Activated naive CD4-positive, alpha-beta T cell treated with anti-CD3 and anti-CD28 coated beads for 36 hours (primary cell): Measurements from ENCODE around the gene SMAD6. TPM values are rescaled to one million over a fixed set of nuclear protein-coding genes. Genes with fewer than 3 reads are reported as not detected.

Experiments
- CTCF ChIA-PET: fragments of 350-600 bp; sonication (Branson Sonifier 250); formaldehyde crosslinking; loops from one replicate; lab custom pipeline; 2021; ENCODE audit warnings: antibody characterized with exemption; lab: Charles Lee
- DNase-seq: peaks from one replicate; pipeline ENCODE4 v3.0.0-alpha.2; 2020
- H3K27ac Mint-ChIP-seq: one replicate; pipeline ENCODE4 v1.8.0; 2021; ENCODE audit warnings: mild to moderate bottlenecking, mixed read lengths
- H3K27me3 Mint-ChIP-seq: one replicate; pipeline ENCODE4 v1.8.0; 2021; ENCODE audit warnings: low read depth, mixed read lengths
- H3K36me3 Mint-ChIP-seq: one replicate; pipeline ENCODE4 v1.8.0; 2021; ENCODE audit warnings: low read depth, mixed read lengths
- H3K4me1 Mint-ChIP-seq: one replicate; pipeline ENCODE4 v1.8.0; 2021; ENCODE audit warnings: low read depth, mixed read lengths
- H3K4me3 Mint-ChIP-seq: one replicate; pipeline ENCODE4 v1.8.0; 2021; ENCODE audit warnings: mild to moderate bottlenecking, moderate library complexity, mixed read lengths
- H3K9me3 Mint-ChIP-seq: one replicate; pipeline ENCODE4 v1.8.0; 2021; ENCODE audit warnings: mixed read lengths
- intact Hi-C: fragments of 100-400 bp; cut with micrococcal nuclease; formaldehyde crosslinking; loops from one replicate; pipeline ENCODE4 v1.15.1; 2023
- total RNA-seq, 2 experiments: library from RNA; stranded (reverse); gene quantifications; one replicate each; pipeline ENCODE4 v1.2.3, GENCODE V29; 2021

SMAD6 gene
- total RNA-seq, 2 experiments from 2014 or later = 0.05 TPM; not detected in 1

DNA sequence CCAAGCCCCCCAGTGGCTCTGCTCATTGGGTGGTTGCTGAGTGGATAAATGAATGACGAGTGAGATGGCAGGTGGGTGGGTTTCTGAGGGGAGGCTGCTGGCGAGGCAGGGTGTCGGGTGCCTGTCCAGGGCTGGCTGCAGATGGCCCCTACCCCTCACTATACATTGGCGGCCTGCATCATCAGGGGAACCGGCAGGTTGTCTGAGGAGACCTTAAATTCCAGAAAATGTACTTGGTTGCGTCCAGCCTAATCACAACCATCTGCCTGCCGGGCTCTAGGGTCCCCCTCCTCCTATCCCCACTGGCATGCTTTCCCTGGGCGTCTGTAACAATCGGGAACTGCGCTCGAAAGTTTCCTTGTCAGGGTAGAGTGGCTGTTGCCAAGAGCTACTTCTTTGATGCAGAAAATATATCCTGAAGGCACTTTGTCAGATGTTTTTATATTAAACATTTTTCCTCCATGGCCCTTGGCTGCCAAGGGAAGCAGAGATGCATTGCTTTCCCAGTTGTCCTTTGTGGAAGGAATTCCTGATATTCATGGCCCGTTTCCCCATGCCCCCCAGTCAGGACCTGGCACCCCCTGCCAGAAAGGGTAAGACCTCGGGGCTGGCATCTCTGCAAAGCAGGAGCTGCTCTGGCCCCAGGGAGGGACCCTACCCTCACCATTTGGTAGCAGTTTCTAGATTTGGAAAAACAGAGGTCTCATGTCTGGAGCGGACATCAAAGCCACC lies 22.9 kb downstream of the SMAD6 start:
- H3K27ac Mint-ChIP-seq = no peak overlapping the region
- peaks cover 15% of the 10 kb centered on the region for H3K4me1 Mint-ChIP-seq
- CTCF ChIA-PET = no interaction called here
- H3K4me3 Mint-ChIP-seq = no peak overlapping the region
- H3K9me3 Mint-ChIP-seq = no peaks in the 10 kb centered on the region
- intact Hi-C loops = no loop called here
- DNase-seq = no peak
- H3K36me3 Mint-ChIP-seq = no peaks in the 10 kb centered on the region
- H3K27me3 Mint-ChIP-seq = no peaks in the 10 kb centered on the region

DNA sequence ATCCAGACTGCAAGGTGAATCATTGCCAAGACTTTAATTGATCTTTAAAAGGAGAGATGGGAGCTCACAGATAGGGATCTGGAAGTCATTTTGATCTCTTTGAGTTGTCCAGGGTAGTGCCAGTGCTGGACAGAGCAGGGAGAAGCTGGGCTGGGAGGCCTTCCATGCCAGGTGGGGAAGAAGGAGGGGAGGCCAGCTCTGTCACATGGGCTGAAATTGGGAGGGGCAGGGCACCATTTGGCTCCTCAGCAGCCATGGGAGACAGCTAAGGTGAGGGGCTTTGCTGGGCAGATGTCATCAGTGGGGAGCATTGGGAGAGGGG lies 23.4 kb downstream of the SMAD6 start:
- no peak overlapping the region for H3K27ac Mint-ChIP-seq
- intact Hi-C loops = no loop called here
- CTCF ChIA-PET = no interaction called here
- H3K36me3 Mint-ChIP-seq = no peaks in the 10 kb centered on the region
- H3K4me1 Mint-ChIP-seq = peaks cover 11% of the 10 kb centered on the region
- no peak overlapping the region for H3K4me3 Mint-ChIP-seq
- DNase-seq = no peak
- H3K27me3 Mint-ChIP-seq = no peaks in the 10 kb centered on the region
- H3K9me3 Mint-ChIP-seq = no peaks in the 10 kb centered on the region

DNA sequence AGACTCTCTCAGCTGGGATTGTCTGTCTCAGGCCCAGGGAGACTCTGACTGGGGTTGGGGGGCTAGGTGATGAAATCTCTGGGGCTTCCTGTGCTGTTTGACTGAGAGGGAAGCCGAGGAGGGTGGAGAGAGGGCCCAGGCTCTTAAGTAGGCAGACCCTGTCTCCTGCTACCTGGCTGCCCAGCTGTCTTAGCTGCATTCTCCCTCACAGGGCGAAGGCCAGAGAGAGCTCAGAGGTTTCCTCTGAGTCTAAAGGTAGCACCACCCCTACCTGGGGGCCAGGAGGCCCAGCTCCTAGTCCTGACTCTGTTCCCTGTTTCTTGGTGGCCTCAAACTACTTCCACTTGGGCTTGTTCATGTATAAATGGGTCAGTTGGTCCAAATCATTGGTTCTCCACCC lies 24.4 kb downstream of the SMAD6 start:
- peaks cover 2% of the 10 kb centered on the region for H3K4me1 Mint-ChIP-seq
- no peak overlapping the region for H3K4me3 Mint-ChIP-seq
- H3K9me3 Mint-ChIP-seq = no peaks in the 10 kb centered on the region
- no peaks in the 10 kb centered on the region for H3K36me3 Mint-ChIP-seq
- H3K27me3 Mint-ChIP-seq = no peaks in the 10 kb centered on the region
- H3K27ac Mint-ChIP-seq = no peak overlapping the region
- CTCF ChIA-PET = no interaction called here
- DNase-seq = no peak
- intact Hi-C loops = no loop called here

DNA sequence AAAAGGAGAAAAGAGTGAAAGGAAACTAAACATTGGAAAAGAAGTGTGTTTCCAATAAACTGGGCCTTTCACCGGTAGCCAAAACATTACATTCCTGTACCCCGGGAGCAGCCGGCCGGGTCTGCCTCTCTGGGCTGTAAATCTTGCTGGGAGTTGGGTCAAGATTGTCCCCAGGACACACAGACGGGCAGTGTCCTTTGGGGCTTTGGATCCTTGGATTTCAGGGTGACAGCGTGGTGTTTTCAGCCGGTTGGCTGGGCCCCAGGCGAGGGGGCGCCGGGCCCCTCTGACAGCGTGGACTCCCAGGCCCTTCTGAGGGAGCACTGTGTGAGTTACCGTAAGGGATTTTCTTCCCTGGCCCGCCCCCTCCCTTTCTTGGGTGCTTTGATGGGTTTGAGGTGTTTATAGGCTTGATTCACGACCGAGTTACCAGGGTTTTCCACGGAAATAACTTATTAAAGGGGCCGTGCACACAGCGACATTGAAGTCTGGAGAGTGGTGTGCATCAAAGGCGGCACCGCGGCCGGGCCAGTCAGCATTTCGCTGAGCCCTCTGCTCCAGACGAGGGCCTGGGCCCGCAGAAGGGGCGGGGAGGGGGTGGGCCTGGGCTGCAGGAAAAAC lies 27.4 kb downstream of the SMAD6 start:
- Mint-ChIP-seq H3K27ac (no peak overlapping the region), H3K9me3 (no peaks in the 10 kb centered on the region), H3K4me1 (no peaks in the 10 kb centered on the region), H3K36me3 (no peaks in the 10 kb centered on the region), H3K27me3 (no peaks in the 10 kb centered on the region), H3K4me3 (no peak overlapping the region)
- CTCF ChIA-PET = no interaction called here
- intact Hi-C loops = no loop called here
- no peak for DNase-seq

DNA sequence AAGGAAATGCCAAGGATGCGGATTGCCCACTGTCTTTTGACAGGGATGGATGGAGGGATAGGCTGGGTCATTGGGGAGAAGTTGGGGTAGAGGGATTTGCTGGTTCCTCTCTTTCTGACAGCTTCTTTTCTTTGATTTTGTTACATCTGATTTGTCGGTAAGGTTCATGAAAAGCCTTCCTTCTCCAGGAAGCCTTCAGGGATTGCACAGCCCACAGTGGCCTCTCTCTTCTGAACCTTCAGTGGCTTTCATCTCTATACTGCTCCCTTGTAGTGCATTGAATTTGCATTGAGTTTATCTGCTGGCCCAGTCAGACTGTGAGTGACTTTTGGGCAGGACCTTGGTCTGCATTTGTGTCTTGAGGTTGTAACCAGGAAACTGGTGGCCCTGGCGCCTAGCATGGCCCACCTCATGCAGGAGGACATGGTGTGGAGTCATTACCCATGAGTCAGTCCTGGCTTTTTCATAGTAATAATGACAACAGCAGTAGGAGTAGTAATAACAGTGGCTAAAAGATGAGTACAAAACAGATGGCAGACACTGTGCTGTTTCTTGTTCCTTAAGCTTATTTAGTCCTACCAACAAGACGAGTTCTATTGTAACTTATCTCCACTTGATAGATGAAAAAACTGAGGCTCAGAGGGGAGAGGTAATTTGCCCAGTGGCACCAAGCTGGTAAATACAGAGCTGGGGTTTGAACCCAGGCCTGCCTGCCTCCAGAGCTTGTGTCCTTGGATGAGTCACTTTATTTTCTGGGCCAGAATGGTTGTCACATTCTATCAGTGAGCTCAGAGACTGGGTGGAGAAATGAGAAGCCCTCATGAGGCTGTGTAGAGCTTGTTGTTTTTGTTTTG lies 28.4 kb downstream of the SMAD6 start:
- H3K4me1 Mint-ChIP-seq = no peaks in the 10 kb centered on the region
- no peaks in the 10 kb centered on the region for H3K9me3 Mint-ChIP-seq
- H3K27ac Mint-ChIP-seq = no peak overlapping the region
- no peaks in the 10 kb centered on the region for H3K36me3 Mint-ChIP-seq
- no peaks in the 10 kb centered on the region for H3K27me3 Mint-ChIP-seq
- CTCF ChIA-PET = no interaction called here
- no peak overlapping the region for H3K4me3 Mint-ChIP-seq
- intact Hi-C loops = no loop called here
- DNase-seq = no peak

DNA sequence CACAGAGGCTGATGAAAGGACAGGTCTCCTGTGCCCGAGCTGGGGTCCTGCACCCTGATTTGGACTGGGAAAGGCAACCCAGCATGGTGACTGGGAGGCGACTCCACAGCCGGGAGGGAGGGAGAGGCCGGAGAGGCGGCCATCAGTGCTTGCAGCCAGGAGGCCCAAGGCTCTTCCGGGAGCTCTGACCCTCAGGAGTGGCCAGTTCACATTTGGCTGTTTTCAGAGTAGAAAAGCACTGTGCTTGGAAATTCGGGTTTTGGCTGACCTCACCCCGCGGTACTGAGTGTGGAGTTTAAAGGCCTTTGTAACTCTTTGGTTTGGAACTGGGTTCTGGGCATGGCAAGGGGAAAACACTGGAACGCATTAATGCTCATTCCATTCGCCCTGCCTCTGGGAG lies 31.9 kb downstream of the SMAD6 start:
- Mint-ChIP-seq H3K4me3 (no peak overlapping the region), H3K36me3 (no peaks in the 10 kb centered on the region), H3K9me3 (no peaks in the 10 kb centered on the region), H3K27me3 (no peaks in the 10 kb centered on the region), H3K27ac (no peak overlapping the region), H3K4me1 (no peaks in the 10 kb centered on the region)
- intact Hi-C loops = no loop called here
- CTCF ChIA-PET = no interaction called here
- DNase-seq = no peak

DNA sequence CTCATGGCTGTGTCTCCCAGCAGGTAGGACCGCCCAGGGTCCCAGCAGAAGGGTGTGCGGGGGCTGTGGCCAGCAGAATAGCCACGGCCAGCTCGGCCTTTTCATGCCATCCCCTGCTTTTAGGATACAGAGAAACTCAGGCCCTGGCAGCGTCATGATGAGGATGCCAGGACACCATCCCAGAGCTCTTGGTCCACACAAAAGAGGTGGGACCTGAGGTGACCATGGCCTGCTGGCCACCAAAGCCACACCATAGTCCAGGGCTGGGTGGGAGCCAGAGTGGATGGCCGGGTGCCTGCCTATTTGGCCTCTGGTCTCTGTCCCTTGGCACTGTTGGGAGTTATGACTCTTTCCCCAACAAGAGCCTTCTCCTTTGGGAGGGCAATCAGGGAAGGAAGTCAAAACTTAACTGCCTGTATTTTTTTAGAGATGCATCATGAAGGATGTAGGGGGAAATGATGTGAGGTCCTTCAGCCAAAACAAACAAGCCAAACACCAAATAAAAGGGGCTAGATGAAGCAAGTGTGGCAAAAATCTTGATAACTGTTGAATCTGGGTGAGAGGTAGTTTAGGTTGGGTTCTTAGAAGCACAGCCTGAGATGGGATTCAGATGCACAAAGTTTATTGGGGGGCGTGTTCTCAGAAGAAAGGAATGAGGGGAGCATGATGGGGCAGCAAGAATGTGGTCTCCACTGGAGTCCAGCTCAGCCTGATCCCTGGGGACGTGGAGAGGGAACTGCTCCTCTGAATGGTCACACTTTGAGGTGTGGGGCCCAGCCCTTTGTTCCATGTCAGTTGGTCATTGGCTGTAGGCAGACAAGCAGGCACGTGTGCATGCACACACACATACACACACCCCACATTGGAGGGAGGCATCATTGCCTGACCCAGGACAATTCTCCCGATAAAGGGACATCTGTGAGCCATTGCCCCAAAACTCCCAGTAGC lies 33.2 kb downstream of the SMAD6 start:
- H3K4me1 Mint-ChIP-seq = no peaks in the 10 kb centered on the region
- H3K4me3 Mint-ChIP-seq = no peak overlapping the region
- H3K9me3 Mint-ChIP-seq = no peaks in the 10 kb centered on the region
- no peaks in the 10 kb centered on the region for H3K27me3 Mint-ChIP-seq
- H3K27ac Mint-ChIP-seq = no peak overlapping the region
- intact Hi-C loops = no loop called here
- CTCF ChIA-PET = no interaction called here
- no peak for DNase-seq
- no peaks in the 10 kb centered on the region for H3K36me3 Mint-ChIP-seq

DNA sequence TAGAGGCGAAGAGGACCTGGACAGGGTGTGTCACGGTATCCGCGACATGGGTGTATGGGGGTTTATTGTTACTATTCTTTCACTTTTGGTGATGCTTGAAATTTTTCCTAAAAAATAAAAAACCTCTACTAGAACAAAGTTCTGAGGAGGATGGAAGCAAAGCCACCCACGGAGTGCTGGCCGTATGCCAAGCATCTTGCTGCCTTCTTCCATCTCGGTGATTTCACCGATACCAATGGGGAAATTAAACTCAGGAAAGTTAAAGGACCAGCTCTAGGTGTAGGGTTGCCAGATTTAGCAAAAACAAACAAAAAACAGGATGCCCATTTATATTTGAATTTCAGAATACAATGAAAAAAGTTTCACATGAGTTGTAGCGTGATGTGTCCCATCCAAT lies 33.9 kb downstream of the SMAD6 start:
- H3K36me3 Mint-ChIP-seq = no peaks in the 10 kb centered on the region
- no peaks in the 10 kb centered on the region for H3K9me3 Mint-ChIP-seq
- no peak for DNase-seq
- no peak overlapping the region for H3K27ac Mint-ChIP-seq
- H3K4me1 Mint-ChIP-seq = no peaks in the 10 kb centered on the region
- intact Hi-C loops = no loop called here
- CTCF ChIA-PET = no interaction called here
- H3K4me3 Mint-ChIP-seq = no peak overlapping the region
- H3K27me3 Mint-ChIP-seq = no peaks in the 10 kb centered on the region

DNA sequence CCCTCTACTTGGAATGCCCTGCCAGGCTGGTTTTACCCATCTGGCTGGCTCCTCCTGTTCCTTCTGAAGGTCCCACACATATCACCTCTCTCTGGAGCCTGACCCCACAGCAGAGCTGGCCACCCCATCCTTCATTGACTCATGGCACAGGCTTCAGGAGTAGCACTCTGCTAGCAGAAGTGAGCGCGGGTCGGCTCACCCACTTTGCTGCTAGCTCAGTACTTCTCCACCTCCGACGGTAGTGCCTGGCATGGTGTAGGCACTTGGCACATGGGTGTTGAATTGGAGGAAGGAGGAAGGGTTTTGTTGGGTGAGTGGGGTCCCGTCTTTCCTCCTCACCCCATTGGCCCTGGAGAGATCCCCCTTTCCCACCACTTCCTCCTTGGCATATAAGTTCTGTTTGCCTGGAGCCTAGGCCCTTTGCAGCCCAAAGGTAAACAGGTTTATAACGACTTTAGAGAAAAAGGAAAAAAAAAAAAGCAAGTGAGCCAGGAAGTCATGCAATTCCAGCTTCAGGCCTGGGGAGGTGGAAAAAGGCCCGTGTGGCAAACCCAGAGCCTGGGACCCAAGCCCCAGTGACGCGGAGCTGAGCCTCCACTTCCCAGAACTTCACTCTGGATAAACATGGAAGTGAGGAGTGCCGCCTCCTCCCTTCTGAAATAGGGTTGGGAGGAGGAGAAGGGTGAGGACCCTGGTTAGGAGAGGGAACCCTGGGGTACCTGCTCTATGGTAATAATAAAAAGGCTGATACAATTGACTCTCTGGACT lies 35.4 kb downstream of the SMAD6 start:
- no peaks in the 10 kb centered on the region for H3K4me1 Mint-ChIP-seq
- no peak overlapping the region for H3K4me3 Mint-ChIP-seq
- H3K27me3 Mint-ChIP-seq = no peaks in the 10 kb centered on the region
- no peaks in the 10 kb centered on the region for H3K9me3 Mint-ChIP-seq
- CTCF ChIA-PET = no interaction called here
- no peak for DNase-seq
- intact Hi-C loops = no loop called here
- no peak overlapping the region for H3K27ac Mint-ChIP-seq
- no peaks in the 10 kb centered on the region for H3K36me3 Mint-ChIP-seq

DNA sequence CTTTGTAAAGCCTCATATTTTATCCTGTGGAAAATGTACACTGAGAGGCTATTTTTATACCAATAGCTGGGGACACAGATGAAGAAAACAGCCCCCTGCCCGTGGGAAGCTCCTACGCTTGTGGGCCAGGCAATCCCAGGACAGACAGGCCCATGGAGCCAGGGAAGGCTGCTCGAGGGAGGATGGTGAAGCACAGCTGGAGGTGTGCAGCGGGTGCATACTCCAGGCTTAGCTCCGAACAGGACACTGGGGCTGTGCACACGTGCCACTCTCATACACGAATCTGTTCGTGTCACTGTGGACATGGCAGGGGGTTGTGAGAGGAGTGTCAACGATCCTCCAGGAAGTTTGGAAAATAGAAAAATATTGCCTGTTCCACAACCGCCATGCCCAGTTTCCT lies 36.1 kb downstream of the SMAD6 start:
- H3K4me1 Mint-ChIP-seq = no peaks in the 10 kb centered on the region
- intact Hi-C loops = no loop called here
- no peaks in the 10 kb centered on the region for H3K36me3 Mint-ChIP-seq
- H3K27ac Mint-ChIP-seq = no peak overlapping the region
- no peak overlapping the region for H3K4me3 Mint-ChIP-seq
- H3K27me3 Mint-ChIP-seq = no peaks in the 10 kb centered on the region
- CTCF ChIA-PET = no interaction called here
- no peak for DNase-seq
- no peaks in the 10 kb centered on the region for H3K9me3 Mint-ChIP-seq

DNA sequence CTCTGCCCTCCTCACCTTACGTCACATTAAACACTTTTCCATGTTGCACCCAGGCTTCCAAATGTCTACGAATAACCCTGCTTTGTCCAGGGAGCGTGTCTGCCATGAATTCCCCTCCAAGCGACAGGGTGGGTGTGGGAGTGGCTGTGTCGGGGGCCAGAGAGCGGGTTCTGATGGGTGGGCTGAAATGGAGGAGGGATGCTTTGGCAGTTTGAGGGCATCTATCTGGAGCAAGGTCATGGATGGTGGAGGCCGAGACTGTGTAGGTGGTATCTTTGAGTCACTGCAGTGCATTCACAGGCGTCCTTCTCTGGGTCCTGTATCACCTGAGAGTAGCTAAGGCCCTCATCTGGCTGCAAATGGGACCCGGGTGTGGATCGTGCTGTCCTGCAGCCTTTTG lies 36.6 kb downstream of the SMAD6 start:
- no peaks in the 10 kb centered on the region for H3K4me1 Mint-ChIP-seq
- H3K4me3 Mint-ChIP-seq = no peak overlapping the region
- H3K36me3 Mint-ChIP-seq = no peaks in the 10 kb centered on the region
- H3K9me3 Mint-ChIP-seq = no peaks in the 10 kb centered on the region
- H3K27me3 Mint-ChIP-seq = no peaks in the 10 kb centered on the region
- DNase-seq = no peak
- intact Hi-C loops = no loop called here
- no peak overlapping the region for H3K27ac Mint-ChIP-seq
- CTCF ChIA-PET = no interaction called here

DNA sequence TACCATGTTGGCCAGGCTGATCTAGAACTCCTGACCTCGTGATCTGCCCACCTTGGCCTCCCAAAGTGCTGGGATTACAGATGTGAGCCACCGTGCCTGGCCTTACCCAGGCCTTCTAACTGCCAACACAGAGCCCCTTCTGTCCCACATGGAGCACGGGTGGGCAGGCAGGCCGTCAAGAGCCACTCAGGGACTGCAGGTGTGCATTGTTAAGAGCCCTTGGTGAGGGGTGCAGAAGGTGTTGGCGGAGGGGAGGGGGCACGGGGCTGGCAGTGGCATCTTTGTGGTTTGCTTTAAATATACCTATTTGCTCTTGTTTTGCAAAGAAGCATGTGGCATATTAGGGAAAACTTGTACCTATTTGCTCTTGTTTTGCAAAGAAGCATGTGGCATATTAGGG lies 37.3 kb downstream of the SMAD6 start:
- CTCF ChIA-PET = no interaction called here

More for the DNA sequence above, 37.3 kb downstream of the SMAD6 start:
- no peaks in the 10 kb centered on the region for H3K27me3 Mint-ChIP-seq
- intact Hi-C loops = no loop called here
- DNase-seq = no peak
- H3K36me3 Mint-ChIP-seq = no peaks in the 10 kb centered on the region
- H3K27ac Mint-ChIP-seq = no peak overlapping the region
- no peak overlapping the region for H3K4me3 Mint-ChIP-seq
- H3K4me1 Mint-ChIP-seq = no peaks in the 10 kb centered on the region
- no peaks in the 10 kb centered on the region for H3K9me3 Mint-ChIP-seq
